NCI-H2196 (cell line): ENCODE measurements around the gene ARHGAP20.

Experiments used
- DNase-seq: peaks from one replicate; lab custom pipeline; 2025; ENCODE audit not compliant: unreplicated experiment; lab: John Stamatoyannopoulos, UW

The ARHGAP20 gene

DNA sequence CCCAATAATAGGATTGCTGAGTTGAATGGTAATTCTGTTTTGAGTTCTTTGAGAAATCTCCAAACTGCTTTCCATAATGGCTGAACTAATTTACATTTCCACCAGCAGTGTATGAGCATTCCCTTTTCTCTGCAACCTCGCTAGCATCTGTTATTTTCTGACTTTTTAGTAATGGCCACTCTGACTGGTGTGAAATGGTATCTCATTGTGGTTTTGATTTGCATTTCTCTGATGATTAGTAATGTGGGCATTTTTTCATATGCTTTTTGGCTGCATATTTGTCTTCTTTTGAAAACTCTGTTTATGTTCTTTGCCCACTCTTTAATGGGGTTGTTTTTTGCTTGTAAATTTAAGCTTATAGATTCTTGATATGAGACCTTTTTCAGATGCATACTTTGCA, 185.1 kb downstream of the ARHGAP20 start:
- DNase-seq, result no peak
